K562 (cell line): ENCODE data around the gene ANTKMT. TPM values are rescaled to one million over a fixed set of nuclear protein-coding genes. Genes with fewer than 3 reads are reported as not detected.

Experiments
- BHLHE40 ChIP-seq: IDR thresholded peaks from 2 replicates; pipeline ENCODE4 v1.6.1; 2011; ENCODE audit warnings: low read length, improper control_type of control experiment
- CBX2 ChIP-seq: fragments of 200-600 bp; sonication (generic); IDR thresholded peaks from one replicate; pipeline ENCODE4 v1.6.1; 2012; ENCODE audit warnings: mild to moderate bottlenecking, low read length, inconsistent platforms; ENCODE audit not compliant: insufficient read depth, poor library complexity, severe bottlenecking
- CBX5 ChIP-seq: IDR thresholded peaks from 2 replicates; pipeline ENCODE4 v1.6.1; 2014; ENCODE audit warnings: low read depth, borderline replicate concordance
- DMBX1 ChIP-seq: fragments of 250-450 bp; sonication (Bioruptor Pico); IDR thresholded peaks from 2 replicates; pipeline ENCODE4 v1.8.0; 2022; ENCODE audit warnings: inconsistent platforms, mild to moderate bottlenecking, moderate library complexity, borderline replicate concordance
- ETS2 ChIP-seq: IDR thresholded peaks from 2 replicates; pipeline ENCODE4 v1.6.1; 2016; ENCODE audit warnings: borderline replicate concordance, missing genetic modification characterization, mild to moderate bottlenecking, moderate library complexity, missing compliant biosample characterization; ENCODE audit not compliant: poor library complexity, severe bottlenecking
- FOXK1 ChIP-seq: sonication (generic); formaldehyde crosslinking; IDR thresholded peaks from 2 replicates; pipeline ENCODE4 v1.8.0; 2022; ENCODE audit warnings: missing genetic modification reagents, mild to moderate bottlenecking, borderline replicate concordance
- HINFP ChIP-seq: fragments of 450-650 bp; conservative IDR thresholded peaks from 2 replicates; pipeline ENCODE4 v1.6.1; 2016; ENCODE audit warnings: missing genetic modification characterization, low read depth, mild to moderate bottlenecking, control low read depth, missing compliant biosample characterization
- JUN ChIP-seq, 2 experiments: sonication (generic) in 1 of 2; formaldehyde crosslinking in 1 of 2; IDR thresholded peaks; 2 replicates each; pipeline versions ENCODE4 v1.6.1 to v1.8.0; 2012 to 2022; ENCODE audit warnings: borderline replicate concordance in 2 of 2, mild to moderate bottlenecking in 2 of 2, improper control_type of control experiment in 1 of 2, low read depth in 1 of 2, low read length in 1 of 2, missing genetic modification reagents in 1 of 2
- MBD2 ChIP-seq: sonication (generic); IDR thresholded peaks from 2 replicates; pipeline ENCODE4 v1.6.1; 2016; ENCODE audit warnings: low read depth, borderline replicate concordance
- MEF2A ChIP-seq: IDR thresholded peaks from 2 replicates; pipeline ENCODE4 v1.6.1; 2011; ENCODE audit warnings: low read depth, mild to moderate bottlenecking, low read length, moderate library complexity; ENCODE audit not compliant: control insufficient read depth
- NR1H2 ChIP-seq: sonication (generic); formaldehyde crosslinking; IDR thresholded peaks from 2 replicates; pipeline ENCODE4 v1.4.0; 2020; ENCODE audit warnings: mild to moderate bottlenecking, missing genetic modification reagents
- SRSF9 ChIP-seq: fragments of 200-400 bp; formaldehyde crosslinking; IDR thresholded peaks from 2 replicates; pipeline ENCODE4 v1.6.1; 2017; ENCODE audit warnings: low read depth, low read length, borderline replicate concordance
- THAP7 ChIP-seq: fragments of 250-450 bp; sonication (Bioruptor Pico); IDR thresholded peaks from 2 replicates; pipeline ENCODE4 v1.5.0; 2021
- ZNF277 ChIP-seq: fragments of 250-450 bp; sonication (Bioruptor Pico); IDR thresholded peaks from 2 replicates; pipeline ENCODE4 v1.8.0; 2022; ENCODE audit warnings: inconsistent platforms, mild to moderate bottlenecking, moderate library complexity, borderline replicate concordance
- ZNF586 ChIP-seq: fragments of 450-650 bp; formaldehyde crosslinking; conservative IDR thresholded peaks from 2 replicates; pipeline ENCODE4 v1.4.0; 2020; ENCODE audit warnings: mild to moderate bottlenecking, moderate library complexity
- ZSCAN29 ChIP-seq: fragments of 450-650 bp; IDR thresholded peaks from 2 replicates; pipeline ENCODE4 v1.6.1; 2017
- polyA plus RNA-seq, 8 experiments: library from polyadenylated mRNA; depleted of rRNA in 4 of 8; stranded (reverse) in 5 of 8; unstranded in 3 of 8; fragments of >200 nt; fragmentation: Nextera tagmentation in 2 of 8; fragmentation: Illumina TruSeq in 1 of 8; extraction: Ambion mirVana in 2 of 8; extraction: Trizol in 1 of 8; gene quantifications; 2 replicates each; pipeline versions ENCODE4 v1.2.1 to v1.2.3, GENCODE V29; 2011 to 2014; ENCODE audit warnings: inconsistent platforms in 1 of 8, missing spikeins in 1 of 8
- total RNA-seq, 7 experiments: library from RNA; depleted of rRNA in 6 of 7; stranded (reverse); fragments of >200 nt in 6 of 7; fragmentation: Illumina TruSeq in 2 of 7; extraction: Trizol in 2 of 7; gene quantifications; 2 replicates each; pipeline versions ENCODE4 v1.2.1 to v1.2.3, GENCODE V29; 2011 to 2021; ENCODE audit warnings: low replicate concordance in 1 of 7
- TF ChIP-seq, protein P1 (sequence below): sonication (generic); formaldehyde crosslinking; IDR thresholded peaks from 2 replicates; pipeline ENCODE4 v1.8.0; 2022; ENCODE audit warnings: missing genetic modification reagents, mild to moderate bottlenecking, borderline replicate concordance
- TF ChIP-seq, protein P2 (sequence below): fragments of 450-650 bp; formaldehyde crosslinking; IDR thresholded peaks from 2 replicates; pipeline ENCODE4 v1.4.0; 2020; ENCODE audit warnings: mild to moderate bottlenecking, moderate library complexity

The ANTKMT gene
- total and polyA plus RNA-seq, 9 of the 15 experiments (the other 6 are each of a cell fraction or from before 2014, with no cell fraction given): 0.58 to 217 (median 19.1) TPM

DNA sequence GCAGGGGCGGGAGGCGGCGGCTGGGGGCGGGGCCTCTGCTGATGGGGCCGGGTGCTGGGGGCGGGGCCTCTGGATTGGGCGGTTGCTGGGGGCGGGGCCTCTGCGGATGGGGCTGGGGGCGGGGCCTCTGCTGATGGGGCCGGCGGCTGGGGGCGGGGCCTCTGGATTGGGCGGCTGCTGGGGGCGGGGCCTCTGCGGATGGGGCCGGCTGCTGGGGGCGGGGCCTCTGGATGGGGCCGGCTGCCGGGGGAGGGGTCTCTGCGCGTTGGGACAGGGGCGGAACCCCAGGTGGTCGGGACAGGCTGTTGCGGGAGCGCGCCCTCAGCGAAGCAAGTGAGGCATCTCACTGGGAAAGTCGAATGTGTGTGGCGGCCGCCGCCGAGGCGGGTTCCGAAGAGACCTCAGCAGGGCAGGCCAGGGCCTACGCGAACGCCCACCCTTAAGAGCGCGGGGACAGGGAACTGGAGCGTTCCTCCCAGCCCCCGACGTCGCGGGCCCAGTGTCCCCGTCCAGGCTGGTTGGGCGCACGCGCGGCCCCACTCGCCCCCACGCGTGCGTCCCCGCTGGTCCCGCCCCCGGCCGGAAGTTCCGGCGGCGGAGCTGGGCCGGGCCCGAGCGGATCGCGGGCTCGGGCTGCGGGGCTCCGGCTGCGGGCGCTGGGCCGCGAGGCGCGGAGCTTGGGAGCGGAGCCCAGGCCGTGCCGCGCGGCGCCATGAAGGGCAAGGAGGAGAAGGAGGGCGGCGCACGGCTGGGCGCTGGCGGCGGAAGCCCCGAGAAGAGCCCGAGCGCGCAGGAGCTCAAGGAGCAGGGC, 40.9 kb upstream of the ANTKMT start, which contains the start of gene STUB1 (continued):
- TF ChIP-seq, protein P1, sequence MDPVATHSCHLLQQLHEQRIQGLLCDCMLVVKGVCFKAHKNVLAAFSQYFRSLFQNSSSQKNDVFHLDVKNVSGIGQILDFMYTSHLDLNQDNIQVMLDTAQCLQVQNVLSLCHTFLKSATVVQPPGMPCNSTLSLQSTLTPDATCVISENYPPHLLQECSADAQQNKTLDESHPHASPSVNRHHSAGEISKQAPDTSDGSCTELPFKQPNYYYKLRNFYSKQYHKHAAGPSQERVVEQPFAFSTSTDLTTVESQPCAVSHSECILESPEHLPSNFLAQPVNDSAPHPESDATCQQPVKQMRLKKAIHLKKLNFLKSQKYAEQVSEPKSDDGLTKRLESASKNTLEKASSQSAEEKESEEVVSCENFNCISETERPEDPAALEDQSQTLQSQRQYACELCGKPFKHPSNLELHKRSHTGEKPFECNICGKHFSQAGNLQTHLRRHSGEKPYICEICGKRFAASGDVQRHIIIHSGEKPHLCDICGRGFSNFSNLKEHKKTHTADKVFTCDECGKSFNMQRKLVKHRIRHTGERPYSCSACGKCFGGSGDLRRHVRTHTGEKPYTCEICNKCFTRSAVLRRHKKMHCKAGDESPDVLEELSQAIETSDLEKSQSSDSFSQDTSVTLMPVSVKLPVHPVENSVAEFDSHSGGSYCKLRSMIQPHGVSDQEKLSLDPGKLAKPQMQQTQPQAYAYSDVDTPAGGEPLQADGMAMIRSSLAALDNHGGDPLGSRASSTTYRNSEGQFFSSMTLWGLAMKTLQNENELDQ (CRISPR knock-in tag): no peak
- TF ChIP-seq NR1H2 (CRISPR knock-in tag) (no peak), MBD2 (0 out of 2 replicates have a peak, but pooled peaks have one; percentile 10), JUN (IDR thresholded peaks at IDR 0.05; ENCODE audit: borderline replicate concordance, low read depth, low read length) (0 out of 2 replicates have a peak, but pooled peaks have one; percentile 25), JUN (CRISPR knock-in tag; IDR thresholded peaks at IDR 0.05; ENCODE audit: borderline replicate concordance) (no peak), CBX2 (no peak), ETS2 (tag) (no peak), SRSF9 (no peak), CBX5 (no peak), DMBX1 (CRISPR knock-in tag) (no peak), ZSCAN29 (no peak), HINFP (no peak), BHLHE40 (peak; percentile 73), MEF2A (no peak), FOXK1 (no peak), THAP7 (CRISPR knock-in tag) (no peak), ZNF277 (CRISPR knock-in tag) (no peak), ZNF586 (no peak)
- TF ChIP-seq, protein P2, sequence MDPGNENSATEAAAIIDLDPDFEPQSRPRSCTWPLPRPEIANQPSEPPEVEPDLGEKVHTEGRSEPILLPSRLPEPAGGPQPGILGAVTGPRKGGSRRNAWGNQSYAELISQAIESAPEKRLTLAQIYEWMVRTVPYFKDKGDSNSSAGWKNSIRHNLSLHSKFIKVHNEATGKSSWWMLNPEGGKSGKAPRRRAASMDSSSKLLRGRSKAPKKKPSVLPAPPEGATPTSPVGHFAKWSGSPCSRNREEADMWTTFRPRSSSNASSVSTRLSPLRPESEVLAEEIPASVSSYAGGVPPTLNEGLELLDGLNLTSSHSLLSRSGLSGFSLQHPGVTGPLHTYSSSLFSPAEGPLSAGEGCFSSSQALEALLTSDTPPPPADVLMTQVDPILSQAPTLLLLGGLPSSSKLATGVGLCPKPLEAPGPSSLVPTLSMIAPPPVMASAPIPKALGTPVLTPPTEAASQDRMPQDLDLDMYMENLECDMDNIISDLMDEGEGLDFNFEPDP: no peak
